ENCODE results near the gene SIAH1.
"Not testable (repeated sequence)": the region's sequence is repeated elsewhere in the genome, so short reads cannot be mapped to it uniquely, and the experiment has no call there.

The SIAH1 gene

DNA sequence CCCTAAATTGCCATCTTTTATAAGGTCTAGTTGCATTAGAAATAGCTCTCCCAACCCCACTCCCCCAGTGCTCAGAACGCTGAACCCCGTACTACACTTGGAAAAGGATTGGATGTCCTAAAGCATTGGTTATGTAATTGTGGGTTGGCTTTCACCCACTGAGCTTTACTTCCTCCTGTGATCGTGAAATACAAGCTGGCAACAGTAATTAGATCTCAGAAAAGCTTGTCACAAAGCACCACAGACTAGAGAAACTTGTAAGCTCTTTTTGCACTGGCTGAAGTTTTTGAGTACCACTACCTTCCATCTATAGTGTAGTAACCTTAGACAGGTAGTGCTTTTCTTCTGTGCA is 54.4 kb downstream of the SIAH1 start:
- DNase-seq, result no peak

DNA sequence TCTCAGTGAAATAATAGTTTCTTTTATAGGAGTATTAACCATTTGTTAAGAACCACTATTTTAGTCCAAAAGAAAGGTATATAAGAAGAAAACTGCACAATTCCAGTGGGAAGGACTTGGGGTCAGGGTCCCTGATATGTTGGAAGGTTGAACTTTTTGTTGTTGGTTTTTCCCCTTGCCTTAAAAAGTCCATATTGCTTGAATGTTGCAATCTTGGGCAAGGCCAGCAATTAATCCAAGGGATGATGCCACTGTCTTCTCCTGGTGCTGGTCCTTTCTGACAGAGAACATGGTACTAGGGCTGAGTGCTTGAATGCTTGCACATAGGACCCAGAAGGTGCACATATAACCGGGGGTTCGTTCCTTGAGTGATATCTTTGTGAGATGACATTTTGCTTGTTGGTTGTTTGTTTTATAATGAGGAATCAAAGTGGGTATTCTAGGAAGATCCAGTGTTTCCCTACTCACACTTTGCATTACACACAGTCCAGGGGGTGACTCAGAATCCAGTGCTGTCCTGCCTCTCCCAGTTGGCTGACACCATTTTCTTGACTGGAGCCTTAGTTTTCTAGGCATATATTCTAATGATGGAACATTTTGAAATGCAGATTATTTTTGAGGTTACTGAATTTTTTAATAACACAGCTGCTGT is 54.9 kb downstream of the SIAH1 start:
- DNase-seq, result no peak

- DNase-seq, result no peak
Observed at GRCh38 chr16:48329138-48329537, 56.1 kb downstream of the SIAH1 start.

DNA sequence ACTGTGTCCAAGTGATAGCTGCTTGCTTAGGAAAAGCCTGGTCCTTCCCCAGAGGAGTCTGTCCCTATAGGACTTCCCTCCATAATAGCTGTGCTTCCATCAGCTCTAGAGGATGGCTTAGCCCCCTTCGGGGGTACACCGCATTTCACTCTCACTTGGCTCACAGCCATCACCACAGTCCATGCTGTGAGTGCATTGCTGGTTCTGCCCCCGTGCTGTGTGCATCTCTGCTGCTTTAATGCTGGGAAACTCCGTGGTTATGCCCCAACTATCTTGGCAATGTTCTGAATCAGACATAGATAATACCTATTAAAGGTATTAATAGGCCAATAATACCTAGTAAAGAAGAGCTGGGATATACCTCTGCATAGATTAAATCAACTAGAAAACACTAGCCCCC is 58.3 kb downstream of the SIAH1 start:
- no peak for DNase-seq

GRCh38 chr16:48323783-48324775 is 61.1 kb downstream of the SIAH1 start:
- no peak for DNase-seq

DNA sequence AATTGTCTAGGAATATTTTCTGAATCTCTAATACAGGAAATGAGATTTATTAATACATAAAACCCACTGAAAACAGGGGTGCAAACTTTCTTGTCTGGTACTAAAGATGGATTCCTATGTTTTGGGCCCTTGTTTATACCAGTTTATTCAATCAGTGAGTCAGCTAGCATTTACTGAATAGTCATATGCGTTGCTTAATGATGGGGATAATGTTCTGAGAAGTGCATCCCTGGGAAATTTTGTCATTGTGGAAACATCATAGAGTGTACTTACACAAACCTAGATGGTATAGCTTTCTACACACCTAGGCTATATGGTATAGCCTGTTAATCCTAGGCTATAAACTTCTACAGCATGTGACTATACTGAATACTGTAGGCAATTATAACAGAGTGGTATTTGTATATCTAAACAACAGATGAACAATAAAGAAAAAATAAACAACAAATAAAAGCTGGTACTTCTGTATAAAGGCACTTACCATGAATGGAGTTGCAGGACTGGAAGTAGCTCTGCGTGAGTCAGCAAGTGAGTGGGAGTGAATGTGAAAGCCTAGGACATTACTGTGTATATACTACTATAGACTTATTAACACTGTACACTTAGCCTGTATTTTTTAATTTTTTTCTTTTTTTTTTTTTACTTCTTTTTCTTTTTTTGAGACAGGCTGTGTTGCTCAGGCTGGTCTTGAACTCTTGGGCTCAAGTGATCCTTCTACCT is 63.7 kb downstream of the SIAH1 start:
- no peak for DNase-seq

DNA sequence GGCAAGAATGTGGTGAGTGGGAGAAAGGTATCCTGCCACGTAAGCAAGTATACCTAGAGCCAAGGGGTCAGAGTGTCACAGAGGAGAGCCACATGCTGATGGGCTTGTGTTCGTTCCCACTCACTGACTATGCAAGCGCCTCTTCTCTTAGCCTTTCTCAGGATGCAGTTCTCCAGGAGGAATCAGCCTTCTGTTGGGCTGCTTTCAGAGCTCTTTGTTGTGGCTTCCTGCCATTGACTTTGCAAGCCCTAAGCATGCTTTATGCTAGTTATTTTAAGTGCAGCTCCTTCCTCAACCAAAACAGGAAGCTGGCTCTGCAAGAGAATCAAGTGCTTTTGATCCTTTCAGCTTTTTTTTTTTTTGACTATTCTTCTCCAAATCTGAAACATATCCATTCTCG is 66.6 kb downstream of the SIAH1 start:
- DNase-seq, result no peak

- no peak for DNase-seq
Observed at GRCh38 chr16:48317614-48318315, 67.4 kb downstream of the SIAH1 start.

- no peak for DNase-seq
Observed at GRCh38 chr16:48317026-48317425, 68.2 kb downstream of the SIAH1 start.

- DNase-seq, result not testable (repeated sequence)
Observed at GRCh38 chr16:48313905-48314304, 71.3 kb downstream of the SIAH1 start.

GRCh38 chr16:48310908-48311641 is 74.1 kb downstream of the SIAH1 start:
- no peak for DNase-seq

Data from NK-92 treated with Interleukin-12 subunit alpha and Interleukin-12 subunit beta, amount 100 ng/mL, for 24 hours (cell line).